Upper lobe of right lung (tissue), 1 donor: Measurements from ENCODE around the gene FAR1. TPM values are rescaled to one million over a fixed set of nuclear protein-coding genes. Genes with fewer than 3 reads are reported as not detected.

ENCODE experiments used
- ATAC-seq: fragments of 200-7000 bp; cut with Tn5 transposase; one replicate; pipeline ENCODE4 v1.9.1; 2020; ENCODE audit warnings: mild to moderate bottlenecking, moderate library complexity
- DNase-seq: peaks from one replicate; pipeline ENCODE4 v3.0.0-alpha.2; 2020
- H3K27ac ChIP-seq: fragments of 200-600 bp; one replicate; pipeline ENCODE4 v1.8.0; 2022
- H3K27me3 ChIP-seq: fragments of 200-600 bp; one replicate; pipeline ENCODE4 v1.8.0; 2022; ENCODE audit warnings: mild to moderate bottlenecking
- H3K36me3 ChIP-seq: fragments of 200-600 bp; one replicate; pipeline ENCODE4 v1.8.0; 2022
- H3K4me1 ChIP-seq: fragments of 200-600 bp; one replicate; pipeline ENCODE4 v1.8.0; 2022
- H3K4me3 ChIP-seq: fragments of 200-600 bp; one replicate; pipeline ENCODE4 v1.8.0; 2022; ENCODE audit warnings: mild to moderate bottlenecking
- H3K9me3 ChIP-seq: fragments of 200-600 bp; one replicate; pipeline ENCODE4 v1.8.0; 2022
- intact Hi-C: fragments of 100-400 bp; cut with DNase I; formaldehyde crosslinking; loops from one replicate; pipeline ENCODE4 v1.11.0; 2022
- total RNA-seq: library from RNA; stranded (reverse); fragmentation: NEBNext Ultra II Directional; extraction: Animal tissue kit (Norgen Biotek cat#: 25700); gene quantifications from one replicate; pipeline ENCODE4 v1.2.1, GENCODE V29; 2021
- TF ChIP-seq, protein P1 (sequence below): fragments of 200-600 bp; IDR thresholded peaks from one replicate; pipeline ENCODE4 v1.8.0; 2022; ENCODE audit warnings: antibody characterized with exemption
- donor health status: DM: no; HTN: yes; CAD: no; lungs with severe emphysema.

The FAR1 gene
- total RNA-seq, 1 donor from 2014 or later = 59.7 TPM

DNA sequence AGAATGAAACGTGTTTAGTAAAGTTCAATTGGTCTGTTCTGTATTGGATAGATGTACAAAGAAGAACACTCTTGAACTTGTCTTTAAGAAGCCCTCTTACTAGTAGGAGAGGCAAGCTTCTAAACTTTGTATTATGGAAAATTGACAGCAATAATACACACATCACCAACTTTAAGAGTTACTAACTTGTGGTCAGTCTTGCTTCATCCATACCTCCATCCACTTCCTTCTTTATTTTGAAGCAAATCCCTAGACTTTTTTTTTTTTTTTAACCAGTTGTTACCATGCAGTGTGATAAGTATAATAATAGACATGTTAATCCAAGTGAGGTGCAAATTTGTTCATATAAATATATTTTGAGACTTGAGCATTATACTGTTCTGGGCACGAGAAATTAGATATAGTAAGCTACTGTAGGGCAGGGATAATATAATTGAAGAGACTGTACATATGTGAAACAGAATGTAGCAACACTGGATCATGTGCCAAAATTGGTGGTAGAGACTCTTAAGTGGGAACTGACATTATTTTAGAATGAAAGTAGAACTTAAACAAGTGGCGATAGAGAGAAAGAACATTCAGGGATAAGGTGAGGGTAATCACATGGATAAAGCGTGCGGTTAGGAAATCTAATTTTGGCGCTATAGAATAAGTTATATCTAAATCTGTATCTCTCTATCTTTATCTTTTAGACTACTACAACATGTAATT, 6.5 kb downstream of the FAR1 start:
- Histone ChIP-seq H3K4me1 (peaks cover 16% of the 10 kb centered on the region), H3K4me3 (no peak overlapping the region), H3K36me3 (no peaks in the 10 kb centered on the region), H3K27me3 (no peaks in the 10 kb centered on the region), H3K9me3 (no peaks in the 10 kb centered on the region), H3K27ac (no peak overlapping the region)
- TF ChIP-seq, protein P1, sequence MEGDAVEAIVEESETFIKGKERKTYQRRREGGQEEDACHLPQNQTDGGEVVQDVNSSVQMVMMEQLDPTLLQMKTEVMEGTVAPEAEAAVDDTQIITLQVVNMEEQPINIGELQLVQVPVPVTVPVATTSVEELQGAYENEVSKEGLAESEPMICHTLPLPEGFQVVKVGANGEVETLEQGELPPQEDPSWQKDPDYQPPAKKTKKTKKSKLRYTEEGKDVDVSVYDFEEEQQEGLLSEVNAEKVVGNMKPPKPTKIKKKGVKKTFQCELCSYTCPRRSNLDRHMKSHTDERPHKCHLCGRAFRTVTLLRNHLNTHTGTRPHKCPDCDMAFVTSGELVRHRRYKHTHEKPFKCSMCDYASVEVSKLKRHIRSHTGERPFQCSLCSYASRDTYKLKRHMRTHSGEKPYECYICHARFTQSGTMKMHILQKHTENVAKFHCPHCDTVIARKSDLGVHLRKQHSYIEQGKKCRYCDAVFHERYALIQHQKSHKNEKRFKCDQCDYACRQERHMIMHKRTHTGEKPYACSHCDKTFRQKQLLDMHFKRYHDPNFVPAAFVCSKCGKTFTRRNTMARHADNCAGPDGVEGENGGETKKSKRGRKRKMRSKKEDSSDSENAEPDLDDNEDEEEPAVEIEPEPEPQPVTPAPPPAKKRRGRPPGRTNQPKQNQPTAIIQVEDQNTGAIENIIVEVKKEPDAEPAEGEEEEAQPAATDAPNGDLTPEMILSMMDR = no peak
- peak; percentile 61 for ATAC-seq
- DNase-seq = no peak
- intact Hi-C loops = no loop called here

DNA sequence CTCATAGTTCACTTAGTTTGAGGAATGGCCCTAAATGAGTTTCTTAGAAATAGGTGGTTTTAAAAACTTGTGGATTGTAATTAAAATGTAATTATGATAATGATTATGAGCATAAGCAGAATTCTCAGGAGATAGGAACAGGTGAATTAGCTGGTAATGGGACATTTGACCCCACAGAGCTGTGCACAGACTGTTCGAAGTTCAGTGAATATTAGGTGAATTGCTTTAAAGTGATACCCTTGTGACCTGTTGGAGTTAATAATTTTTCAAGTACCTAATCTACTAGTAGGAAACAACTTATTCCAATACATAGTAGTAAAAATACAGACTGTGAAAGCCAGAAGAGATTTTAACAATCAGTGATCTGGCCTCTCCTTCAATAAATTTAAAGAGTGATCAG, 8.1 kb downstream of the FAR1 start:
- ATAC-seq (no peak), DNase-seq (no peak)
- no peak overlapping the region for H3K27ac ChIP-seq
- peaks cover 14% of the 10 kb centered on the region for H3K4me1 ChIP-seq
- no peaks in the 10 kb centered on the region for H3K9me3 ChIP-seq
- H3K4me3 ChIP-seq = no peak overlapping the region
- intact Hi-C loops = no loop called here
- H3K36me3 ChIP-seq = no peaks in the 10 kb centered on the region
- no peaks in the 10 kb centered on the region for H3K27me3 ChIP-seq
- TF ChIP-seq, protein P1 = no peak

DNA sequence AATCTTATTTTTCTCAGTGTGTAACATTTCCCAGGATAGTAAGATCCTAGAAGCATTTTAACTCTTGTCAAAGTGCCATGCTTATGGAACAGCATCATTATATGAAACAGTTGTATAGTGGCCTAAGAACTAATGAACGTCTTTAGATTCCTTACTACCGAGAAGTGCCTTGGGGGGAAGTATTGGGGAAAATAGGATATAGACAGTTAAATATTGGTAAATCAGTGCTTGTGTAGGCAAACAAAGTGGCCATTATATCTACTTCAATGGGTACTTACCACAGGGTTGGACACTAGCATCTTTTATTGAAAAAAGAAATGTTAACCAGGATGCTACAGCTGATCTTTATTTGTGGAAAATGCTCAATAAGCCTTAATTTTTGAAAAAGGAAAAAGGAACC, 11.3 kb downstream of the FAR1 start:
- H3K27me3 ChIP-seq = no peaks in the 10 kb centered on the region
- intact Hi-C loops = no loop called here
- no peaks in the 10 kb centered on the region for H3K36me3 ChIP-seq
- peaks cover 14% of the 10 kb centered on the region for H3K4me1 ChIP-seq
- H3K27ac ChIP-seq = no peak overlapping the region
- DNase-seq (no peak), ATAC-seq (no peak)
- H3K9me3 ChIP-seq = no peaks in the 10 kb centered on the region
- no peak overlapping the region for H3K4me3 ChIP-seq
- TF ChIP-seq, protein P1 = no peak

DNA sequence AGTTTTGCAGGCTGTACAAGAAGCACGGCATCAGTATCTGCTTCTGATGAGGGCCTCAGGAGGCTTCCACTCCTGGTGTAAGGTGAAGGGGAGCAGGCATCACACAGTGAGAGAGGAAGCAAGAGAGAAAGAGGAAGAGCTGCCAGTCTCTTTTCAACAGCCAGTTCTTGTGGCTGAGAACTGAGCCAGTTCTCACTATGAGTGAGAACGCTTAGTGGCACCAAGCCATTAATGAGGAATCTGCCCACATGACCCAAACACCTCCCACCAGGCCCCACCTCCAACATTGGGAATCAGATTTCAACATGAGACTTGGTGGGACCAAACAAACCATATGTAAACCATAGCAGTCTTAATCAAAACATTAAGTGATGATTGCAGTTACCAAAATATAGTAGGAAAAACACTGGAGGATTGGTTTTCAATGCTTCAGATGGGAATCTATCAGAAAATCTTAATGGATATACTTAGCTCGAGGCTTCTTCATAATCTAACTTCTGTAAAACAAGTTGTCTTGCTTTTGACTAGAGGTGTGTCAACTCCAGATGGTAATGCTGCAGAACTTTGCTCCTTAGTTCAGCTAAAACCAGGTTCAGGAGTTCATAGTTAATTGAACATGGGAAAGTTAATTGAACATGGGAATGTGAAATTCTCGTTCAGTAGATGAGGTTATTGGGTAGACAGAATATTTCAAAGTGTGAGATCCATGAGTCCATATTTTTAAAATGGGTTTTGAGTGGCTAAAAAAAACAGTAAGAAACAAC, 12.2 kb downstream of the FAR1 start:
- DNase-seq (no peak), ATAC-seq (peak; percentile 87)
- Histone ChIP-seq H3K9me3 (no peaks in the 10 kb centered on the region), H3K27ac (no peak overlapping the region), H3K4me1 (peaks cover 14% of the 10 kb centered on the region), H3K36me3 (no peaks in the 10 kb centered on the region), H3K4me3 (no peak overlapping the region), H3K27me3 (no peaks in the 10 kb centered on the region)
- TF ChIP-seq, protein P1 = no peak
- intact Hi-C loops = no loop called here

DNA sequence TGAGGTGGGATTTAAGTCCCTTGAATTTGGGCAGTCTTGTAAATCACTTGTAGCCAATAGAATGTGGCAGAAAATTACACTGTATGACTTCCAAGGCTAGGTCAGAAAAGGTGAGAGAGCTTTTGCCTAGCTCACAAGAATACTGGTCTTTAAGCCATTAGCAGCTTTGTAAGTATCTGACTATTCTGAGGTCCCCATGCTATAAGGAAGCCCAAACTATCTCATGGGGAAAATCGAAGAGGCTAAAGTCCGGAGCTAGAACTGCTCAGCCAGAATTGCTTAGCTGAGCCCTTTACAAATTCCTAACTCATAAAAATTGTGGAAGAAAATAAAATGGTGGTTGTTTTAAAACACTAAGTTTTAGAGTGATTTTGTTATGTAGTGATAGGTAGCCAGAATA, 13.0 kb downstream of the FAR1 start:
- ATAC-seq (no peak), DNase-seq (no peak)
- TF ChIP-seq, protein P1 = no peak
- H3K36me3 ChIP-seq = no peaks in the 10 kb centered on the region
- H3K4me3 ChIP-seq = no peak overlapping the region
- H3K27me3 ChIP-seq = no peaks in the 10 kb centered on the region
- H3K4me1 ChIP-seq = peaks cover 10% of the 10 kb centered on the region
- H3K9me3 ChIP-seq = no peaks in the 10 kb centered on the region
- intact Hi-C loops = no loop called here
- no peak overlapping the region for H3K27ac ChIP-seq
